Endothelial cell of umbilical vein (primary cell): ENCODE data around the gene MBD3L1. TPM values are rescaled to one million over a fixed set of nuclear protein-coding genes. Genes with fewer than 3 reads are reported as not detected.

ENCODE experiments used
- BruUV-seq: library from RNA; stranded (reverse); fragments of 400-500 nt; replicated peaks from 2 replicates; lab custom pipeline; 2021; lab: Mats Ljungman, UMichigan
- CTCF ChIA-PET: fragments of 300-600, 350-600 bp; sonication (Branson Sonifier 250); formaldehyde crosslinking; loops from one replicate; lab custom pipeline; 2021; ENCODE audit warnings: antibody characterized with exemption, inconsistent platforms; lab: Charles Lee
- POLR2A ChIA-PET: fragments of 300-600, 350-600 bp; sonication (Branson Sonifier 250); formaldehyde crosslinking; loops from one replicate; lab custom pipeline; 2021; ENCODE audit warnings: antibody characterized with exemption, inconsistent platforms; lab: Charles Lee
- DNase-seq: peaks from one replicate; pipeline ENCODE4 v3.0.0-alpha.2; 2011; ENCODE audit warnings: low read depth, low spot score
- FAIRE-seq: peaks from 2 replicates; lab custom pipeline; 2011; peaks lifted over from hg19 to GRCh38; lab: Jason Lieb, UNC
- H2AFZ ChIP-seq: 2 replicates; pipeline ENCODE4 v1.6.0; 2012; ENCODE audit warnings: low read depth, low read length, control low read depth, inconsistent platforms
- H3K27ac ChIP-seq: 2 replicates; pipeline ENCODE4 v1.5.1; 2011; ENCODE audit warnings: low read depth, mild to moderate bottlenecking, control low read depth, low read length, moderate library complexity; ENCODE audit not compliant: insufficient read depth
- H3K27me3 ChIP-seq, 2 experiments: 2 replicates each; pipeline versions ENCODE4 v1.6.0 to v1.6.1; 2011; ENCODE audit warnings: low read length in 2 of 2, mixed read lengths in 1 of 2; ENCODE audit not compliant: control insufficient read depth in 2 of 2, insufficient read depth in 2 of 2
- H3K36me3 ChIP-seq, 2 experiments: 2 replicates in 1 of 2; 3 replicates in 1 of 2; pipeline ENCODE4 v1.5.1; 2011; ENCODE audit warnings: low read length in 2 of 2, mild to moderate bottlenecking in 1 of 2, moderate library complexity in 1 of 2; ENCODE audit not compliant: control insufficient read depth in 2 of 2, insufficient read depth in 2 of 2; ENCODE audit errors: extremely low read depth in 1 of 2
- H3K4me1 ChIP-seq: 3 replicates; pipeline ENCODE4 v1.5.1; 2011; ENCODE audit warnings: mild to moderate bottlenecking, low read length; ENCODE audit not compliant: control insufficient read depth, insufficient read depth; ENCODE audit errors: extremely low read depth
- H3K4me2 ChIP-seq: 2 replicates; pipeline ENCODE4 v1.6.1; 2011; ENCODE audit warnings: low read length, control low read depth, mixed read lengths; ENCODE audit not compliant: insufficient read depth
- H3K4me3 ChIP-seq, 3 experiments: fragments of 200-600 bp in 1 of 3; sonication (generic), shearing (Covaris generic) in 1 of 3; replicated peaks in 1 of 3; 2 replicates each; pipeline ENCODE4 v1.5.1; 2011 to 2016; ENCODE audit warnings: control low read depth in 3 of 3, low read length in 3 of 3, mild to moderate bottlenecking in 2 of 3, inconsistent platforms in 1 of 3, low read depth in 1 of 3, moderate library complexity in 1 of 3; ENCODE audit not compliant: insufficient read depth in 1 of 3
- H3K79me2 ChIP-seq: 2 replicates; pipeline ENCODE4 v1.6.0; 2012; ENCODE audit warnings: low read length, inconsistent platforms; ENCODE audit not compliant: control insufficient read depth, insufficient read depth
- H3K9ac ChIP-seq: replicated peaks from 2 replicates; pipeline ENCODE3; 2011; ENCODE audit warnings: low read length, control low read depth; ENCODE audit not compliant: insufficient read depth; ENCODE audit errors: extremely low read depth
- H3K9me1 ChIP-seq: replicated peaks from 3 replicates; pipeline ENCODE4 v1.6.0; 2011; ENCODE audit warnings: mild to moderate bottlenecking, low read length; ENCODE audit not compliant: control insufficient read depth, insufficient read depth; ENCODE audit errors: extremely low read depth
- H3K9me3 ChIP-seq: replicated peaks from 2 replicates; pipeline ENCODE4 v1.5.1; 2012; ENCODE audit warnings: low read length, inconsistent platforms; ENCODE audit not compliant: control insufficient read depth, insufficient read depth
- H4K20me1 ChIP-seq: replicated peaks from 2 replicates; pipeline ENCODE3; 2011; ENCODE audit warnings: mild to moderate bottlenecking, low read length; ENCODE audit not compliant: control insufficient read depth, insufficient read depth; ENCODE audit errors: extremely low read depth
- EZH2 ChIP-seq: IDR thresholded peaks from 2 replicates; pipeline ENCODE4 v1.6.1; 2012; ENCODE audit warnings: borderline replicate concordance, low read depth, mild to moderate bottlenecking, moderate library complexity, low read length, inconsistent platforms; ENCODE audit not compliant: severe bottlenecking
- FOS ChIP-seq: IDR thresholded peaks from 2 replicates; pipeline ENCODE4 v1.6.1; 2011; ENCODE audit warnings: mild to moderate bottlenecking, low read length, moderate library complexity, borderline replicate concordance; ENCODE audit not compliant: insufficient read depth
- GATA2 ChIP-seq: IDR thresholded peaks from 2 replicates; pipeline ENCODE4 v1.7.0; 2011; ENCODE audit warnings: low read depth, mild to moderate bottlenecking, moderate library complexity, mixed read lengths, low read length; ENCODE audit not compliant: insufficient read length, insufficient read depth
- JUN ChIP-seq: IDR thresholded peaks from 2 replicates; pipeline ENCODE4 v1.6.1; 2011; ENCODE audit warnings: borderline replicate concordance, low read depth; ENCODE audit not compliant: insufficient read length, insufficient read depth
- MAX ChIP-seq: IDR thresholded peaks from 2 replicates; pipeline ENCODE4 v1.6.1; 2011; ENCODE audit not compliant: insufficient read depth, insufficient read length
- MYC ChIP-seq: IDR thresholded peaks from one replicate; pipeline ENCODE4 v1.6.1; 2011; ENCODE audit warnings: mild to moderate bottlenecking, low read depth, low read length
- POLR2A ChIP-seq: IDR thresholded peaks from 2 replicates; pipeline ENCODE4 v1.6.1; 2012; ENCODE audit warnings: low read depth, mild to moderate bottlenecking, control low read depth, low read length
- POLR2AphosphoS5 ChIP-seq: IDR thresholded peaks from 2 replicates; pipeline ENCODE4 v1.6.1; 2012; ENCODE audit warnings: low read depth, mild to moderate bottlenecking, control low read depth, low read length, moderate library complexity; ENCODE audit not compliant: insufficient read depth
- dilution Hi-C: fragments of 300-500 bp; cut with MboI; formaldehyde crosslinking; loops from one replicate; pipeline ENCODE4 v1.15.0; 2019; ENCODE audit warnings: low sequenced_read_pairs; ENCODE audit not compliant: extremely low pct_ligation_motif_present
- intact Hi-C: fragments of 100-400 bp; cut with micrococcal nuclease; formaldehyde crosslinking; loops from one replicate; pipeline ENCODE4 v1.10.0; 2022
- polyA plus RNA-seq, 4 experiments: library from polyadenylated mRNA; depleted of rRNA in 3 of 4; stranded (reverse) in 3 of 4; unstranded in 1 of 4; fragments of >200 nt; gene quantifications; 2 replicates each; pipeline versions ENCODE4 v1.2.1 to v1.2.3, GENCODE V29; 2011 to 2012; ENCODE audit warnings: missing spikeins in 1 of 4
- total RNA-seq: library from RNA; stranded (reverse); gene quantifications from 2 replicates; pipeline ENCODE4 v1.2.3, GENCODE V29; 2021
- TF ChIP-seq, protein P1 (sequence below), 2 donors: IDR thresholded peaks; 1 replicate in 1 of 2; 2 replicates in 1 of 2; pipeline ENCODE4 v1.5.1; 2011; ENCODE audit warnings: low read length in 2 of 2, mild to moderate bottlenecking in 2 of 2, moderate library complexity in 2 of 2, control low read depth in 1 of 2, inconsistent platforms in 1 of 2, low read depth in 1 of 2; ENCODE audit not compliant: insufficient read depth in 1 of 2; ENCODE audit errors: extremely low read depth in 1 of 2

Gene MBD3L1
- total and polyA plus RNA-seq, 2 donors (not counting 3 experiments of a cell fraction or from before 2014, with no cell fraction given): not detected

DNA sequence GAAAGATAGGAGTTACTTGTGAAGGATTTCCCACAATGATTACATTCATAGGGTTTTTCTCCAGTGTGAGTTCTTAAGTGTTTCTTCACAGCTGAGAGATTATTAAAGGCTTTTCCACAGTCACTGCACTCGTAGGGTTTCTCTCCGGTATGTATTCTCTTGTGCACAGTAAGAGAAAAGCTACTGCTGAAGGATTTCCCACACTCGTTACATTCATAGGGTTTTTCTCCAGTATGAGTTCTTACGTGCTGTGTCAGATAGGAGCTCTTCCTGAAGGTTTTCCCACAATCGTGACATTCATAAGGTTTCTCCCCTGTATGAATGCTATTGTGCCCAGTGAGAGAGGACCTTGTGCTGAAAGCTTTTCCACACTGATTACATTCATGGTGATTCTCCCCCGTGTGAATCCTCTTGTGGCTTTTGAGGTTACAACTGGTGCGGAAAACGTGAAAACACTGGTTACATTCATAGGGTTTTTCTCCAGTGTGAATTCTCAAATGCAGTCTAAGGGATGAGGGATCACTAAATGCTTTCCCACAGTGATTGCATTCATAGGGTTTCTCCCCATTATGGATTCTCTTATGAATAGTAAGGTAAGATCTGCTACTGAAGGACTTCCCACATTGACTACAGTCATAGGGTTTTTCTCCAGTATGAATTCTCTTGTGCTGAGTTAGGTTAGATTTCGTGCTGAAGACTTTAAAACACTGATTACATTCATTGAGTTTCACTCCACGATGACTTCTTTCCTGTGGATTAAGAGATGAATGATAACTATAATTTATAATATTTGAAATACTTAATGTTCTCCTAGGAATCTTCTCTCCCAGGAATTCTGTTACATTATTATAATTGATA is 20.6 kb upstream of the MBD3L1 start:
- H3K27ac ChIP-seq: no peak overlapping the region

More for the DNA sequence above, 20.6 kb upstream of the MBD3L1 start:
- FAIRE-seq: no peak
- no TSS peak for BruUV-seq
- Histone ChIP-seq H3K27me3 (no peaks in the 10 kb centered on the region), H2AFZ (no peak overlapping the region), H3K9me3 (peaks cover 21% of the 10 kb centered on the region), H3K4me1 (no peaks in the 10 kb centered on the region), H3K36me3 (no peaks in the 10 kb centered on the region), H3K4me3 (no peak overlapping the region), H3K79me2 (no peaks in the 10 kb centered on the region), H3K9me1 (no peaks in the 10 kb centered on the region), H3K4me2 (no peak overlapping the region), H3K9ac (no peak overlapping the region), H4K20me1 (no peaks in the 10 kb centered on the region)
- intact Hi-C loops (no loop called here), dilution Hi-C loops (no loop called here)
- no peak for TF ChIP-seq POLR2AphosphoS5
- TF ChIP-seq, protein P1, sequence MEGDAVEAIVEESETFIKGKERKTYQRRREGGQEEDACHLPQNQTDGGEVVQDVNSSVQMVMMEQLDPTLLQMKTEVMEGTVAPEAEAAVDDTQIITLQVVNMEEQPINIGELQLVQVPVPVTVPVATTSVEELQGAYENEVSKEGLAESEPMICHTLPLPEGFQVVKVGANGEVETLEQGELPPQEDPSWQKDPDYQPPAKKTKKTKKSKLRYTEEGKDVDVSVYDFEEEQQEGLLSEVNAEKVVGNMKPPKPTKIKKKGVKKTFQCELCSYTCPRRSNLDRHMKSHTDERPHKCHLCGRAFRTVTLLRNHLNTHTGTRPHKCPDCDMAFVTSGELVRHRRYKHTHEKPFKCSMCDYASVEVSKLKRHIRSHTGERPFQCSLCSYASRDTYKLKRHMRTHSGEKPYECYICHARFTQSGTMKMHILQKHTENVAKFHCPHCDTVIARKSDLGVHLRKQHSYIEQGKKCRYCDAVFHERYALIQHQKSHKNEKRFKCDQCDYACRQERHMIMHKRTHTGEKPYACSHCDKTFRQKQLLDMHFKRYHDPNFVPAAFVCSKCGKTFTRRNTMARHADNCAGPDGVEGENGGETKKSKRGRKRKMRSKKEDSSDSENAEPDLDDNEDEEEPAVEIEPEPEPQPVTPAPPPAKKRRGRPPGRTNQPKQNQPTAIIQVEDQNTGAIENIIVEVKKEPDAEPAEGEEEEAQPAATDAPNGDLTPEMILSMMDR (IDR thresholded peaks at IDR 0.05; ENCODE audit: extremely low read depth in 1 of 2, insufficient read depth in 1 of 2, low read depth in 1 of 2, low read length in 2 of 2): no peak
- TF ChIP-seq FOS: no peak
- TF ChIP-seq JUN: no peak
- TF ChIP-seq EZH2: no peak
- no peak for TF ChIP-seq MYC
- TF ChIP-seq MAX: no peak
- TF ChIP-seq GATA2: no peak
- TF ChIP-seq POLR2A: no peak
- ChIA-PET POLR2A (no interaction called here), CTCF (no interaction called here)
- no peak for DNase-seq
